Measurements from ENCODE around the gene SLFN11.
A peak's percentile ranks its signal among the peaks of the same experiment; 100 is the strongest.
"Not testable (repeated sequence)": the region's sequence is repeated elsewhere in the genome, so short reads cannot be mapped to it uniquely, and the experiment has no call there.

SLFN11 gene, protein sequence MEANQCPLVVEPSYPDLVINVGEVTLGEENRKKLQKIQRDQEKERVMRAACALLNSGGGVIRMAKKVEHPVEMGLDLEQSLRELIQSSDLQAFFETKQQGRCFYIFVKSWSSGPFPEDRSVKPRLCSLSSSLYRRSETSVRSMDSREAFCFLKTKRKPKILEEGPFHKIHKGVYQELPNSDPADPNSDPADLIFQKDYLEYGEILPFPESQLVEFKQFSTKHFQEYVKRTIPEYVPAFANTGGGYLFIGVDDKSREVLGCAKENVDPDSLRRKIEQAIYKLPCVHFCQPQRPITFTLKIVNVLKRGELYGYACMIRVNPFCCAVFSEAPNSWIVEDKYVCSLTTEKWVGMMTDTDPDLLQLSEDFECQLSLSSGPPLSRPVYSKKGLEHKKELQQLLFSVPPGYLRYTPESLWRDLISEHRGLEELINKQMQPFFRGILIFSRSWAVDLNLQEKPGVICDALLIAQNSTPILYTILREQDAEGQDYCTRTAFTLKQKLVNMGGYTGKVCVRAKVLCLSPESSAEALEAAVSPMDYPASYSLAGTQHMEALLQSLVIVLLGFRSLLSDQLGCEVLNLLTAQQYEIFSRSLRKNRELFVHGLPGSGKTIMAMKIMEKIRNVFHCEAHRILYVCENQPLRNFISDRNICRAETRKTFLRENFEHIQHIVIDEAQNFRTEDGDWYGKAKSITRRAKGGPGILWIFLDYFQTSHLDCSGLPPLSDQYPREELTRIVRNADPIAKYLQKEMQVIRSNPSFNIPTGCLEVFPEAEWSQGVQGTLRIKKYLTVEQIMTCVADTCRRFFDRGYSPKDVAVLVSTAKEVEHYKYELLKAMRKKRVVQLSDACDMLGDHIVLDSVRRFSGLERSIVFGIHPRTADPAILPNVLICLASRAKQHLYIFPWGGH

DNA sequence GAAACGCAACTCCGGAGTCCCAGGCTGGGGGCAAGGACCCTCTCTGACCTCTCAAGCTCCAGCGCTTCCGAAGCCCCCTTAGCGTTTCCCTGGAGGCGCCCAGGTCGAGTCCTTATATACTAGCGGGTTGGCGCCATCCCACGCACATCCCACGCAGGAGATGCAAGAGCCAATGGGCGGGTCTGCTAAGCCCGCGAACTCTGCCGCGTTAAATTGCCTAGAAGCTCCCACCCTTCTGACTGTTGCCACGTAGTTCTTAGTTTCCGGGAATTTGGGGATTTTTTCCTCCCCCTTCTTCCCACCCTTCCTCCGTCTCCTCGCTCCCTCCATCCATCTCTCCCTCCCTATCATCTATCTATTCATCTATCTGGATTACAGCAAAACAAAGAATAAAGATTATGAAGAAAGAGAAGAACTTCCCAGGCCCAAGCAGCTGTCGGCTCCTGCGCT is at the start of gene SLFN11:
SLFN11 (minus strand) TSS at position 88 of the 450 bp plus-strand sequence. CDS start 9,814 bp downstream, outside the sequence.
- Histone ChIP-seq H3K27me3 (ENCODE audit: control insufficient read depth, low read length) (peaks cover 40% of the 10 kb centered on the region), H3K27ac (ENCODE audit: low read depth, low read length) (peak within 1 kb of the TSS; percentile 55), H3K4me1 (ENCODE audit: control insufficient read depth, low read length) (peaks cover 14% of the 10 kb centered on the region), H3K36me3 (ENCODE audit: control insufficient read depth, low read length) (peaks cover 7% of the 10 kb centered on the region), H3F3A (ENCODE audit: control insufficient read depth, insufficient read depth) (no peaks in the 10 kb centered on the region), H3K4me3 (ENCODE audit: low read length) (peak within 1 kb of the TSS; percentile 76), H3K4me2 (ENCODE audit: low read length) (peak within 1 kb of the TSS; percentile 77), H3K79me2 (ENCODE audit: control insufficient read depth, low read length) (peaks cover 34% of the 10 kb centered on the region), H3K9me2 (replicated peaks; ENCODE audit: control insufficient read depth, low read length) (no peaks in the 10 kb centered on the region), H4K20me1 (ENCODE audit: control insufficient read depth, insufficient read depth, low read depth, low read length) (no peaks in the 10 kb centered on the region), H3K9me3 (ENCODE audit: control insufficient read depth, insufficient read depth, low read length) (peaks cover 16% of the 10 kb centered on the region)
- TF ChIP-seq, protein P1, sequence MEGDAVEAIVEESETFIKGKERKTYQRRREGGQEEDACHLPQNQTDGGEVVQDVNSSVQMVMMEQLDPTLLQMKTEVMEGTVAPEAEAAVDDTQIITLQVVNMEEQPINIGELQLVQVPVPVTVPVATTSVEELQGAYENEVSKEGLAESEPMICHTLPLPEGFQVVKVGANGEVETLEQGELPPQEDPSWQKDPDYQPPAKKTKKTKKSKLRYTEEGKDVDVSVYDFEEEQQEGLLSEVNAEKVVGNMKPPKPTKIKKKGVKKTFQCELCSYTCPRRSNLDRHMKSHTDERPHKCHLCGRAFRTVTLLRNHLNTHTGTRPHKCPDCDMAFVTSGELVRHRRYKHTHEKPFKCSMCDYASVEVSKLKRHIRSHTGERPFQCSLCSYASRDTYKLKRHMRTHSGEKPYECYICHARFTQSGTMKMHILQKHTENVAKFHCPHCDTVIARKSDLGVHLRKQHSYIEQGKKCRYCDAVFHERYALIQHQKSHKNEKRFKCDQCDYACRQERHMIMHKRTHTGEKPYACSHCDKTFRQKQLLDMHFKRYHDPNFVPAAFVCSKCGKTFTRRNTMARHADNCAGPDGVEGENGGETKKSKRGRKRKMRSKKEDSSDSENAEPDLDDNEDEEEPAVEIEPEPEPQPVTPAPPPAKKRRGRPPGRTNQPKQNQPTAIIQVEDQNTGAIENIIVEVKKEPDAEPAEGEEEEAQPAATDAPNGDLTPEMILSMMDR (IDR thresholded peaks at IDR 0.05; ENCODE audit: low read depth, low read length, poor library complexity, severe bottlenecking) = no peak
- TF ChIP-seq EZH2phosphoT487 (IDR thresholded peaks at IDR 0.05; ENCODE audit: borderline replicate concordance, low read length) = no peak

DNA sequence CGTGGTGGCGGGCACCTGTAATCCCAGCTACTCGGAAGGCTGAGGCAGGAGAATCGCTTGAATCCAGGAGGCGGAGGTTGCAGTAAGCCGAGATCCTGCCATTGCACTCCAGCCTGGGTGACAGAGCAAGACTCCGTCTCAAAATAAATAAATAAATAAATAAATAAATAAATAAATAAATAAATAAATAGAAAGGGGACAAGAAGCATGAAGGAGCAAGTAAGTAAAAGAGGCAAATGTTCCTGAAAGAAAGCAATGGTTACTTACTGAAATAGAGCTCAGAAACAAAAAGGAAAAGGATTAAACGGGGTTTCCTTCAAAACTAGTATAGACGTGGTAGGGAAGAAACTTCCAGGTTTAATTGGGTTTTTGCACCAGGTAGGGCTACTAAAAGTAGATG is 47.6 kb upstream of the SLFN11 start:
- not testable (repeated sequence) for H3F3A ChIP-seq (ENCODE audit: control insufficient read depth, insufficient read depth); H3K79me2 ChIP-seq (ENCODE audit: control insufficient read depth, low read length); H3K4me3 ChIP-seq (ENCODE audit: low read length); H3K4me2 ChIP-seq (ENCODE audit: low read length); H3K27me3 ChIP-seq (ENCODE audit: control insufficient read depth, low read length); H3K9me3 ChIP-seq (ENCODE audit: control insufficient read depth, insufficient read depth, low read length); H3K27ac ChIP-seq (ENCODE audit: low read depth, low read length); H3K36me3 ChIP-seq (ENCODE audit: control insufficient read depth, low read length); H3K9me2 ChIP-seq (replicated peaks; ENCODE audit: control insufficient read depth, low read length); H4K20me1 ChIP-seq (ENCODE audit: control insufficient read depth, insufficient read depth, low read depth, low read length); H3K4me1 ChIP-seq (ENCODE audit: control insufficient read depth, low read length)

DNA sequence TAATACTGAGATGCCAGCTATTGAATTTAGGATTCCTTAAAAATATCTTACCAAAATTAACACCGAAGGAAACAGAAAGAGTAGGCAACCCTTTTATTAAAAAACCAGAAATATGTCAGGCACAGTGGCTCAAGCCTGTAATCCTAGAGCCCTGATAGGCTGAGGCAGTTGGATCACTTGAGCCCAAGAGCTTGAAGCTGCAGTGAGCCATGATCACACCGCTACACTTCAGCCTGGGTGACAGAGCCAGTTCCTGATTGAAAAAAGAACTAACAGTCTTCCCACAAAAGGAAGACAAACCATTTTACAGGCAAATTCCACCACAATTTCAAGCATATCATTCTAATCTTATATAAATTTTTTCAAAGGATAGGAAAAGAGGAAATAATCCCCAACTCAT is 43.2 kb upstream of the SLFN11 start:
- no peaks in the 10 kb centered on the region for H3K4me1 ChIP-seq (ENCODE audit: control insufficient read depth, low read length)
- H3K79me2 ChIP-seq (ENCODE audit: control insufficient read depth, low read length) = no peaks in the 10 kb centered on the region
- TF ChIP-seq EZH2phosphoT487 (IDR thresholded peaks at IDR 0.05; ENCODE audit: borderline replicate concordance, low read length) = no peak
- TF ChIP-seq, protein P1 (IDR thresholded peaks at IDR 0.05; ENCODE audit: low read depth, low read length, poor library complexity, severe bottlenecking) = no peak
- H3K4me2 ChIP-seq (ENCODE audit: low read length) = no peak overlapping the region
- H3K36me3 ChIP-seq (ENCODE audit: control insufficient read depth, low read length) = no peaks in the 10 kb centered on the region
- H3F3A ChIP-seq (ENCODE audit: control insufficient read depth, insufficient read depth) = no peaks in the 10 kb centered on the region
- H3K9me2 ChIP-seq (replicated peaks; ENCODE audit: control insufficient read depth, low read length) = no peaks in the 10 kb centered on the region
- H4K20me1 ChIP-seq (ENCODE audit: control insufficient read depth, insufficient read depth, low read depth, low read length) = no peaks in the 10 kb centered on the region
- no peak overlapping the region for H3K4me3 ChIP-seq (ENCODE audit: low read length)
- H3K27ac ChIP-seq (ENCODE audit: low read depth, low read length) = no peak overlapping the region
- no peaks in the 10 kb centered on the region for H3K9me3 ChIP-seq (ENCODE audit: control insufficient read depth, insufficient read depth, low read length)
- H3K27me3 ChIP-seq (ENCODE audit: control insufficient read depth, low read length) = no peaks in the 10 kb centered on the region

DNA sequence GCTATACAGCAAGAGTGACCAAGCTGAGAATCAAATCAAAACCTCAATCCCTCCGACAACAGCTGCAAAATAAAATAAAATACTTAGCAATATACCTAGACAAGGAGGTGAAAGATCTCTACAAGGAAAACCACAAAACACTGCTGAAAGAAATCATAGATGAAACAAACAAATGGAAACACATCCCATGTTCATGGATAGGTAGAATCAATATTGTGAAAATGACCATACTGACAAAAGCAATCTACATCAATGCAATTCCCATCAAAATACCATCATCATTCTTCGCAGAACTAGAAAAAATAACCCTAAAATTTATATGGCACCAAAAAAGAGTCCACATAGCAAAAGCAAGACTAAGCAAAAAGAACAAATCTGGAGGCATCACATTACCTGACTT is 41.3 kb upstream of the SLFN11 start:
- H3K4me3 ChIP-seq (ENCODE audit: low read length); H3F3A ChIP-seq (ENCODE audit: control insufficient read depth, insufficient read depth); H3K27ac ChIP-seq (ENCODE audit: low read depth, low read length); H3K9me3 ChIP-seq (ENCODE audit: control insufficient read depth, insufficient read depth, low read length); H3K36me3 ChIP-seq (ENCODE audit: control insufficient read depth, low read length); H3K9me2 ChIP-seq (replicated peaks; ENCODE audit: control insufficient read depth, low read length); H3K4me2 ChIP-seq (ENCODE audit: low read length); H4K20me1 ChIP-seq (ENCODE audit: control insufficient read depth, insufficient read depth, low read depth, low read length); H3K4me1 ChIP-seq (ENCODE audit: control insufficient read depth, low read length); H3K79me2 ChIP-seq (ENCODE audit: control insufficient read depth, low read length); H3K27me3 ChIP-seq (ENCODE audit: control insufficient read depth, low read length): not testable (repeated sequence)
